Neural progenitor cell (in vitro differentiated cells): ENCODE results near the gene TOMM7.

Source experiments
- CTCF ChIP-seq: fragments of 200-600 bp; sonication (generic); IDR thresholded peaks from 2 replicates; pipeline ENCODE4 v1.5.1; 2017; ENCODE audit warnings: antibody characterized with exemption, mild to moderate bottlenecking
- EZH2 ChIP-seq: fragments of 200-600 bp; sonication (generic); IDR thresholded peaks from 2 replicates; pipeline ENCODE4 v1.6.1; 2017; ENCODE audit warnings: antibody characterized with exemption, mild to moderate bottlenecking, moderate library complexity
- EZH2phosphoT487 ChIP-seq: fragments of 200-600 bp; sonication (generic); IDR thresholded peaks from 2 replicates; pipeline ENCODE4 v1.6.1; 2017; ENCODE audit warnings: antibody characterized with exemption

GRCh38 chr7:22860784-22861482 is 38.3 kb upstream of the TOMM7 start:
- peak; percentile 68 for TF ChIP-seq CTCF
- no peak for TF ChIP-seq EZH2
- TF ChIP-seq EZH2phosphoT487: no peak
